GM12878 (cell line): ENCODE measurements around the gene MZB1. TPM values are rescaled to one million over a fixed set of nuclear protein-coding genes. Genes with fewer than 3 reads are reported as not detected.
A peak's percentile ranks its signal among the peaks of the same experiment; 100 is the strongest.

Experiments
- ATAC-seq: fragments of 200-7000 bp; cut with Tn5 transposase; 3 replicates; pipeline ENCODE4 v1.9.1; 2020; ENCODE audit warnings: mild to moderate bottlenecking, moderate library complexity
- BruUV-seq: library from RNA; stranded (reverse); fragments of 400-500 nt; replicated peaks from 2 replicates; lab custom pipeline; 2021; lab: Mats Ljungman, UMichigan
- CTCF ChIA-PET: fragments of 300-600 bp; sonication (Branson Sonifier 250); formaldehyde crosslinking; extraction: SDS; loops from one replicate; lab custom pipeline; 2021; ENCODE audit warnings: inconsistent platforms; lab: Yijun Ruan, JAX
- POLR2A ChIA-PET: fragments of 350-600 bp; formaldehyde crosslinking; extraction: SDS; loops from one replicate; lab custom pipeline; 2021; ENCODE audit warnings: inconsistent platforms; lab: Charles Lee
- RAD21 ChIA-PET: fragments of 300-600 bp; sonication (Branson Sonifier 250); formaldehyde crosslinking; loops from one replicate; lab custom pipeline; 2023; ENCODE audit warnings: antibody characterized with exemption; ENCODE audit not compliant: unreplicated experiment; lab: Charles Lee
- SMC1A ChIA-PET: fragments of 300-600 bp; sonication (Branson Sonifier 250); formaldehyde crosslinking; loops from one replicate; lab custom pipeline; 2023; ENCODE audit not compliant: unreplicated experiment, uncharacterized antibody; lab: Charles Lee
- DNase-seq: peaks from one replicate; pipeline ENCODE4 v3.0.0-alpha.2; 2011; ENCODE audit warnings: low read depth, low spot score
- FAIRE-seq: peaks from 3 replicates; lab custom pipeline; 2011; peaks lifted over from hg19 to GRCh38; lab: Jason Lieb, UNC
- H2AFZ ChIP-seq: 2 replicates; pipeline ENCODE4 v1.6.0; 2011; ENCODE audit warnings: low read depth, low read length, control low read depth; ENCODE audit not compliant: control insufficient read depth
- H3K27ac ChIP-seq: 2 replicates; pipeline ENCODE4 v1.5.1; 2011; ENCODE audit warnings: control low read depth; ENCODE audit not compliant: control insufficient read depth, insufficient read depth
- H3K27me3 ChIP-seq, 2 experiments: replicated peaks in 1 of 2; 2 replicates each; pipeline versions ENCODE4 v1.6.0 to v1.6.1; 2011; ENCODE audit warnings: low read length in 1 of 2; ENCODE audit not compliant: control insufficient read depth in 2 of 2, insufficient read depth in 2 of 2
- H3K36me3 ChIP-seq, 2 experiments: 2 replicates each; pipeline ENCODE4 v1.5.1; 2011; ENCODE audit warnings: low read length in 1 of 2; ENCODE audit not compliant: control insufficient read depth in 2 of 2, insufficient read depth in 2 of 2
- H3K4me1 ChIP-seq: 2 replicates; pipeline ENCODE4 v1.6.1; 2011; ENCODE audit warnings: mild to moderate bottlenecking, low read length, moderate library complexity, mixed read lengths; ENCODE audit not compliant: control insufficient read depth, insufficient read depth
- H3K4me2 ChIP-seq: 2 replicates; pipeline ENCODE4 v1.6.0; 2011; ENCODE audit warnings: control low read depth; ENCODE audit not compliant: control insufficient read depth, insufficient read depth
- H3K4me3 ChIP-seq: fragments of 200-600 bp; sonication (generic); 2 replicates; pipeline ENCODE4 v1.5.1; 2016
- H3K79me2 ChIP-seq: 2 replicates; pipeline ENCODE4 v1.6.0; 2011; ENCODE audit warnings: low read length; ENCODE audit not compliant: control insufficient read depth, insufficient read depth
- H3K9ac ChIP-seq: 2 replicates; pipeline ENCODE4 v1.8.0; 2011; ENCODE audit warnings: low read length, control low read depth, mixed read lengths; ENCODE audit not compliant: control insufficient read depth, insufficient read depth
- H3K9me3 ChIP-seq: replicated peaks from 3 replicates; pipeline ENCODE4 v1.5.1; 2011; ENCODE audit warnings: mild to moderate bottlenecking, low read length; ENCODE audit not compliant: control insufficient read depth, insufficient read depth
- H4K20me1 ChIP-seq: 2 replicates; pipeline ENCODE4 v1.6.0; 2011; ENCODE audit not compliant: control insufficient read depth, insufficient read depth
- CREM ChIP-seq: IDR thresholded peaks from 2 replicates; pipeline ENCODE4 v1.6.1; 2014; ENCODE audit warnings: antibody characterized with exemption, low read depth
- NFYB ChIP-seq: IDR thresholded peaks from 2 replicates; pipeline ENCODE4 v1.6.1; 2011; ENCODE audit warnings: low read depth, mild to moderate bottlenecking, low read length, improper control_type of control experiment, moderate library complexity; ENCODE audit not compliant: insufficient read depth
- RELB ChIP-seq: fragments of 450-650 bp; IDR thresholded peaks from 2 replicates; pipeline ENCODE4 v1.6.1; 2017; ENCODE audit warnings: low read depth, mild to moderate bottlenecking, moderate library complexity
- USF1 ChIP-seq: IDR thresholded peaks from 2 replicates; pipeline ENCODE4 v1.6.1; 2011; ENCODE audit warnings: borderline replicate concordance, low read depth, mild to moderate bottlenecking, moderate library complexity, mixed read lengths, low read length; ENCODE audit not compliant: insufficient read depth; ENCODE audit errors: extremely low read length
- YY1 ChIP-seq: IDR thresholded peaks from 2 replicates; pipeline ENCODE4 v1.6.1; 2011; ENCODE audit warnings: low read depth, mild to moderate bottlenecking, low read length
- WGBS: methylation state at CpG from one replicate; pipeline ENCODE4 v1.1.6; 2016; ENCODE audit warnings: low lambda C conversion rate; ENCODE audit not compliant: insufficient replicate concordance, insufficient coverage; ENCODE audit errors: missing lambda C conversion rate; 5-methylcytosine and 5-hydroxymethylcytosine counted together
- in situ Hi-C: fragments of 300-500 bp; cut with MboI; formaldehyde crosslinking; loops from 9 replicates; pipeline ENCODE4 v1.14.3; 2018; ENCODE audit warnings: mixed read lengths
- intact Hi-C: fragments of 100-400 bp; cut with micrococcal nuclease; formaldehyde crosslinking; loops from one replicate; pipeline ENCODE4 v1.14.2; 2022; ENCODE audit not compliant: unreplicated experiment
- polyA plus RNA-seq, 11 experiments: library from polyadenylated mRNA; depleted of rRNA in 4 of 11; unstranded in 6 of 11; stranded (reverse) in 5 of 11; fragments of >200 nt; fragmentation: Nextera tagmentation in 4 of 11; fragmentation: Illumina TruSeq in 1 of 11; extraction: Ambion mirVana in 4 of 11; extraction: Trizol in 1 of 11; gene quantifications; 1 replicate in 1 of 11; 2 replicates in 10 of 11; pipeline versions ENCODE4 v1.2.1 to v1.2.3, GENCODE V29; 2011 to 2016; ENCODE audit warnings: inconsistent platforms in 2 of 11, missing spikeins in 2 of 11, low read depth in 1 of 11
- total RNA-seq, 4 experiments: library from RNA; depleted of rRNA in 3 of 4; stranded (reverse); fragments of >200 nt in 3 of 4; fragmentation: Illumina TruSeq in 1 of 4; extraction: Trizol in 1 of 4; gene quantifications; 2 replicates each; pipeline versions ENCODE4 v1.2.1 to v1.2.3, GENCODE V29; 2013 to 2021
- TF ChIP-seq, protein P1 (sequence below): IDR thresholded peaks from 2 replicates; pipeline ENCODE4 v1.6.1; 2012; ENCODE audit warnings: low read length, inconsistent platforms
- TF ChIP-seq, protein P2 (sequence below): IDR thresholded peaks from 2 replicates; pipeline ENCODE4 v1.6.1; 2011; ENCODE audit warnings: borderline replicate concordance, low read depth, mild to moderate bottlenecking, moderate library complexity, low read length; ENCODE audit not compliant: insufficient read depth, poor library complexity, severe bottlenecking

Gene MZB1
- total and polyA plus RNA-seq, 10 of the 15 experiments (the other 5 are each of a cell fraction or from before 2014, with no cell fraction given): 19.3 to 406 (median 188) TPM

DNA sequence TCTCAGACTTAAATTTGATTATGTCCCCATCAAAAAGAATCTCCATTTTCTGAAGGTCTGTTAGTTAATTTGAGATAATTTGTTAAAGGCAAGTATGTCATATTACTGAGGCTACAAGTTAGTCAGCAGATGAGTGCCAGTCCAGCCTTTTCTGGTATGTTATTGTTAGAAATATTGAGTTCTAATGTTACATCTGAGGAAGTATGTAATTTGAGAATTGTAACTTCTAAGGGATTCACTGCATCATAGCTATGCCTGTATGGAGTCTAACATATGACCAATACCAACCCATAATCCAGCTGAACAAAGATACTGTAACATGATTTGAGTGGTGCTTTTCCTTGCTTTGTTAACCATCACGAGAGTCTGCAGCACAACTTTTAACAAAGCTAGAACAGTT lies 20.5 kb downstream of the MZB1 start:
- FAIRE-seq (no peak), DNase-seq (no peak), ATAC-seq (no peak)
- intact Hi-C loops (no loop called here), in situ Hi-C loops (no loop called here)
- WGBS: 93% methylated on average over 1 of the region's 1 CpG
- no peaks in the 10 kb centered on the region for H4K20me1 ChIP-seq
- no peak overlapping the region for H3K4me3 ChIP-seq
- ChIA-PET SMC1A (interaction anchor here (0.5 to 1.9 kb wide), 4 partner anchors 11 to 163 kb away, joined by 3 to 6 read pairs (median 5); no protein-coding TSS in a partner anchor), POLR2A (interaction anchor here (1.2 to 1.4 kb wide), 2 partner anchors 56 to 85 kb away, joined by 3 to 4 read pairs; no protein-coding TSS in a partner anchor), RAD21 (interaction anchor here (0.7 to 1.0 kb wide), 2 partner anchors 19 to 22 kb away, joined by 3 read pairs; no protein-coding TSS in a partner anchor), CTCF (interaction anchor here (1.1 to 2.8 kb wide), 8 partner anchors 18 to 117 kb away, joined by 3 to 17 read pairs (median 3); partner anchors contain the start of genes MZB1 and PAIP2)
- H3K79me2 ChIP-seq: no peaks in the 10 kb centered on the region
- H3K4me2 ChIP-seq: no peak overlapping the region
- H3K27me3 ChIP-seq: no peaks in the 10 kb centered on the region
- H3K27ac ChIP-seq: no peak overlapping the region
- peaks cover 6 to 19% of the 10 kb centered on the region in 2 experiments; a peak in 3 of 4 replicates for H3K36me3 ChIP-seq
- H2AFZ ChIP-seq: no peak overlapping the region
- no peaks in the 10 kb centered on the region for H3K9me3 ChIP-seq
- TF ChIP-seq, protein P1, sequence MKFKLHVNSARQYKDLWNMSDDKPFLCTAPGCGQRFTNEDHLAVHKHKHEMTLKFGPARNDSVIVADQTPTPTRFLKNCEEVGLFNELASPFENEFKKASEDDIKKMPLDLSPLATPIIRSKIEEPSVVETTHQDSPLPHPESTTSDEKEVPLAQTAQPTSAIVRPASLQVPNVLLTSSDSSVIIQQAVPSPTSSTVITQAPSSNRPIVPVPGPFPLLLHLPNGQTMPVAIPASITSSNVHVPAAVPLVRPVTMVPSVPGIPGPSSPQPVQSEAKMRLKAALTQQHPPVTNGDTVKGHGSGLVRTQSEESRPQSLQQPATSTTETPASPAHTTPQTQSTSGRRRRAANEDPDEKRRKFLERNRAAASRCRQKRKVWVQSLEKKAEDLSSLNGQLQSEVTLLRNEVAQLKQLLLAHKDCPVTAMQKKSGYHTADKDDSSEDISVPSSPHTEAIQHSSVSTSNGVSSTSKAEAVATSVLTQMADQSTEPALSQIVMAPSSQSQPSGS: no peak
- TF ChIP-seq USF1 (no peak), YY1 (no peak), RELB (no peak), CREM (no peak), NFYB (no peak)
- TF ChIP-seq, protein P2, sequence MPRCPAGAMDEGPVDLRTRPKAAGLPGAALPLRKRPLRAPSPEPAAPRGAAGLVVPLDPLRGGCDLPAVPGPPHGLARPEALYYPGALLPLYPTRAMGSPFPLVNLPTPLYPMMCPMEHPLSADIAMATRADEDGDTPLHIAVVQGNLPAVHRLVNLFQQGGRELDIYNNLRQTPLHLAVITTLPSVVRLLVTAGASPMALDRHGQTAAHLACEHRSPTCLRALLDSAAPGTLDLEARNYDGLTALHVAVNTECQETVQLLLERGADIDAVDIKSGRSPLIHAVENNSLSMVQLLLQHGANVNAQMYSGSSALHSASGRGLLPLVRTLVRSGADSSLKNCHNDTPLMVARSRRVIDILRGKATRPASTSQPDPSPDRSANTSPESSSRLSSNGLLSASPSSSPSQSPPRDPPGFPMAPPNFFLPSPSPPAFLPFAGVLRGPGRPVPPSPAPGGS: no peak
- no peaks in the 10 kb centered on the region for H3K4me1 ChIP-seq
- H3K9ac ChIP-seq: no peak overlapping the region
- TSS peak; percentile 68 for BruUV-seq
